ACC112 (cell line): Measurements from ENCODE around the gene MYOF.

ENCODE experiments used
- H2AFZ ChIP-seq: fragments of 200-600 bp; sonication (generic); one replicate; pipeline ENCODE4 v1.6.0; 2017; ENCODE audit warnings: antibody characterized with exemption, low read length; ENCODE audit not compliant: unreplicated experiment
- H3K27ac ChIP-seq: fragments of 200-600 bp; sonication (generic); 2 replicates; pipeline ENCODE4 v1.5.1; 2014; ENCODE audit warnings: low read depth, mild to moderate bottlenecking, antibody characterized with exemption, low read length, moderate library complexity
- H3K27me3 ChIP-seq: fragments of 200-600 bp; sonication (generic); 2 replicates; pipeline ENCODE4 v1.6.1; 2014; ENCODE audit warnings: mild to moderate bottlenecking, antibody characterized with exemption, low read length, moderate library complexity, mixed read lengths; ENCODE audit not compliant: insufficient read depth
- H3K36me3 ChIP-seq: fragments of 200-600 bp; sonication (generic); 2 replicates; pipeline ENCODE4 v1.6.1; 2016; ENCODE audit warnings: mild to moderate bottlenecking, antibody characterized with exemption, low read length, moderate library complexity, mixed read lengths; ENCODE audit not compliant: insufficient read depth
- H3K4me1 ChIP-seq: fragments of 200-600 bp; sonication (generic); one replicate; pipeline ENCODE4 v1.6.1; 2016; ENCODE audit warnings: low read length, mixed read lengths; ENCODE audit not compliant: insufficient read depth, unreplicated experiment, control insufficient read depth
- H3K4me3 ChIP-seq: fragments of 200-600 bp; sonication (generic); 2 replicates; pipeline ENCODE4 v1.5.1; 2014; ENCODE audit warnings: mild to moderate bottlenecking, low read depth, low read length
- H3K79me2 ChIP-seq: fragments of 200-600 bp; sonication (generic); one replicate; pipeline ENCODE4 v1.6.0; 2016; ENCODE audit warnings: low read length; ENCODE audit not compliant: control insufficient read depth, unreplicated experiment, insufficient read depth

Gene MYOF

GRCh38 chr10:93272884-93273675 is 209.1 kb downstream of the MYOF start:
- no peaks in the 10 kb centered on the region for H3K79me2 ChIP-seq
- H3K27ac ChIP-seq, result no peak overlapping the region
- no peak overlapping the region for H2AFZ ChIP-seq
- no peaks in the 10 kb centered on the region for H3K36me3 ChIP-seq
- H3K4me1 ChIP-seq, result no peaks in the 10 kb centered on the region
- H3K4me3 ChIP-seq, result no peak overlapping the region
- no peaks in the 10 kb centered on the region for H3K27me3 ChIP-seq

- Histone ChIP-seq H3K4me3 (no peak overlapping the region), H3K27me3 (no peaks in the 10 kb centered on the region), H3K36me3 (no peaks in the 10 kb centered on the region), H3K4me1 (no peaks in the 10 kb centered on the region), H3K79me2 (no peaks in the 10 kb centered on the region), H2AFZ (no peak overlapping the region), H3K27ac (no peak overlapping the region)
Measured at GRCh38 chr10:93271347-93271746, 210.8 kb downstream of the MYOF start.

GRCh38 chr10:93269281-93269680 is 212.9 kb downstream of the MYOF start:
- Histone ChIP-seq H3K79me2 (no peaks in the 10 kb centered on the region), H3K4me3 (no peak overlapping the region), H3K27me3 (no peaks in the 10 kb centered on the region), H3K4me1 (no peaks in the 10 kb centered on the region), H2AFZ (no peak overlapping the region), H3K36me3 (no peaks in the 10 kb centered on the region), H3K27ac (no peak overlapping the region)

GRCh38 chr10:93268021-93268420 is 214.1 kb downstream of the MYOF start:
- Histone ChIP-seq H3K27me3 (no peaks in the 10 kb centered on the region), H3K4me1 (no peaks in the 10 kb centered on the region), H3K36me3 (no peaks in the 10 kb centered on the region), H2AFZ (peak overlapping the region; percentile 50), H3K27ac (no peak overlapping the region), H3K4me3 (no peak overlapping the region), H3K79me2 (no peaks in the 10 kb centered on the region)

GRCh38 chr10:93267521-93267920 is 214.6 kb downstream of the MYOF start:
- H3K36me3 ChIP-seq, result no peaks in the 10 kb centered on the region
- no peak overlapping the region for H3K4me3 ChIP-seq
- no peaks in the 10 kb centered on the region for H3K79me2 ChIP-seq
- H3K27ac ChIP-seq, result no peak overlapping the region
- no peaks in the 10 kb centered on the region for H3K27me3 ChIP-seq
- peaks cover 2% of the 10 kb centered on the region for H3K4me1 ChIP-seq
- no peak overlapping the region for H2AFZ ChIP-seq

GRCh38 chr10:93266858-93267257 is 215.3 kb downstream of the MYOF start:
- Histone ChIP-seq H3K4me3 (no peak overlapping the region), H3K79me2 (no peaks in the 10 kb centered on the region)

GRCh38 chr10:93261961-93262610 is 220.0 kb downstream of the MYOF start:
- H3K36me3 ChIP-seq, result no peaks in the 10 kb centered on the region
- peak overlapping the region; percentile 72 for H3K27ac ChIP-seq
- no peak overlapping the region for H2AFZ ChIP-seq
- peaks cover 8% of the 10 kb centered on the region for H3K4me1 ChIP-seq
- no peak overlapping the region for H3K4me3 ChIP-seq
- H3K27me3 ChIP-seq, result no peaks in the 10 kb centered on the region
- no peaks in the 10 kb centered on the region for H3K79me2 ChIP-seq

More at GRCh38 chr10:93266858-93267257, 215.3 kb downstream of the MYOF start:
- Histone ChIP-seq H3K27me3 (no peaks in the 10 kb centered on the region), H3K27ac (no peak overlapping the region), H3K36me3 (no peaks in the 10 kb centered on the region), H2AFZ (no peak overlapping the region), H3K4me1 (peaks cover 6% of the 10 kb centered on the region)

GRCh38 chr10:93261089-93261488 is 221.0 kb downstream of the MYOF start:
- peaks cover 8% of the 10 kb centered on the region for H3K4me1 ChIP-seq
- no peak overlapping the region for H2AFZ ChIP-seq
- H3K36me3 ChIP-seq, result no peaks in the 10 kb centered on the region
- no peak overlapping the region for H3K27ac ChIP-seq
- no peak overlapping the region for H3K4me3 ChIP-seq
- H3K27me3 ChIP-seq, result peaks cover 8% of the 10 kb centered on the region; the same call in 1 of the 2 replicates
- H3K79me2 ChIP-seq, result no peaks in the 10 kb centered on the region

GRCh38 chr10:93259126-93259525 is 223.0 kb downstream of the MYOF start:
- Histone ChIP-seq H2AFZ (no peak overlapping the region), H3K4me1 (peaks cover 8% of the 10 kb centered on the region), H3K79me2 (no peaks in the 10 kb centered on the region), H3K27me3 (peaks cover 8% of the 10 kb centered on the region; the same call in 1 of the 2 replicates), H3K27ac (no peak overlapping the region), H3K4me3 (no peak overlapping the region), H3K36me3 (no peaks in the 10 kb centered on the region)
